ENCODE results near the gene ZFHX3. TPM values are rescaled to one million over a fixed set of nuclear protein-coding genes. Genes with fewer than 3 reads are reported as not detected.

The ZFHX3 gene
- total RNA-seq, 2 experiments from 2014 or later: 0.40 to 0.54 TPM

DNA sequence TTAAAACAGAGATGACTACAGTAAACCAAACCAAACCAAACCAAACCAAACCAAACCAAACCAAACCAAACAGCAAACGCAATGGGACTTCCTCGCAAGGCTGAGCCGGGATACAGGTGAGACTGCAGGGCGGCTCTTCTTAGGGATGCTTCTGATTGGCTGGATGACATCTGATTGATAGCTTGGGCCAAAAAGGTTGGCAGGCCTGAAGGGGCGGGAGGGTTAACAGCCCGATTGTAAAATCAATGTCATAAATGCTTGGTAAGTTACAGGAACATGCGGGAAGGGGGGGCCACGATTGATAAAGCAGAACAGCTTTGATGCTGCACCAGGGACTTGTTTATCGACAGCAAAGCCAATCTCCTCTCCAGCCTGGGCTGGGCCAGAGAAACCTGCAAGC is 86.1 kb downstream of the ZFHX3 start:
- Mint-ChIP-seq H3K36me3 (no peaks in the 10 kb centered on the region), H3K27ac (no peak overlapping the region), H3K4me3 (no peak overlapping the region), H3K27me3 (no peaks in the 10 kb centered on the region), H3K9me3 (no peaks in the 10 kb centered on the region), H3K4me1 (no peaks in the 10 kb centered on the region)
- DNase-seq: no peak

DNA sequence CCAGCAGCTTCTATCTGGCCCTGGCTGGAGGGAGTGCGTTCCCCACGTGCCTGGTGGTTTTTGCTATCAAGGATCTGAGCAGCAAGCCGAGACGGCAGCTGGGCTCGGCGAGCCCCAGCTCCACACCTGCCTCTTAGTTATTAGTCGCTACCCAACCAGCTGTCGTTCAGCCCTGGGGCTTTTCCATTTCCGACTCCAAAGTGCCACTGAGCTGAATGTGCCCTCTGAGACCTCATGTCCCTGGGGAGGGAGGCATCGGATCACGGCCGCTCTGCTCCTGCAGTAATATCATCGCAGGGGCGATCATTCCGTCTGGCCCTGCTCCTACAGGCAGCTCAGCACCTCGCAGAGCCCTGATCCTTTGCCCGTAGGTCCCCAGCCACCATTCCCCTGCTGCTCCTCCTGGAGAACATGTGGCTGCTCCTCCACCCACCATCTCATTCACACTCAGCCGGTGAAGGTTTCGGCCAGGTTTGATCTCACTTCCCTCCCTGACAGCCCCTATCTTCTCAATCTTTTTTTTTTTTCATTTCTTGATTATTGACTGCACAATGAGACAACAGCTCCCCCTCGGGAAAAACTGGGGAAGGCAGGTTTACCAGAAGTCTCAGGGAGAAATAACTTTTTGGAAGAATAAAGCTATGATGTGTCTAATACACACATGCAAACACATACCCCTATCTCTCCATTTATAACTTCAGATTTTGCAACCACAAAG is 86.7 kb downstream of the ZFHX3 start:
- no peaks in the 10 kb centered on the region for H3K4me1 Mint-ChIP-seq
- no peaks in the 10 kb centered on the region for H3K36me3 Mint-ChIP-seq
- H3K4me3 Mint-ChIP-seq: no peak overlapping the region
- no peaks in the 10 kb centered on the region for H3K27me3 Mint-ChIP-seq
- no peaks in the 10 kb centered on the region for H3K9me3 Mint-ChIP-seq
- no peak for DNase-seq
- H3K27ac Mint-ChIP-seq: no peak overlapping the region

DNA sequence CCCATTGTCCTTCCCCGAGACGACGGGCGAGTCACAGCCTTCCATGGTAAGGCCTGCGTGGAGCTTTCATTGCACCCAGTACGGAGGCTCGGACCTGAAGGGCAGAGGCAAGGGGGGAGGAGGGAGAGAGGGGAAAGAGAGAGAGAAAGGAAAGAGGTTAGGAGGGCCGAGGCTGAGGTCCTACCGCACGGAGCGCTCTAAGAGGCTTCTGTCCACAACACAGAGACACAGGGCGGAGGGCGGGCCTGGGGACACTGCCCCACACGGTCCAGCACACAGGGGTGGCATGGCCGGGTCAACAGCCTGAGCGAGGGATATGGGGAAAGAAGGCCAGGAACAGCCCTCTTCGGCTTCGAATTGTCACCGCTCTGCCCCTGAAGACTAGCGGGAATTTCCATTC is 87.8 kb downstream of the ZFHX3 start:
- no peak for DNase-seq
- H3K36me3 Mint-ChIP-seq: no peaks in the 10 kb centered on the region

DNA sequence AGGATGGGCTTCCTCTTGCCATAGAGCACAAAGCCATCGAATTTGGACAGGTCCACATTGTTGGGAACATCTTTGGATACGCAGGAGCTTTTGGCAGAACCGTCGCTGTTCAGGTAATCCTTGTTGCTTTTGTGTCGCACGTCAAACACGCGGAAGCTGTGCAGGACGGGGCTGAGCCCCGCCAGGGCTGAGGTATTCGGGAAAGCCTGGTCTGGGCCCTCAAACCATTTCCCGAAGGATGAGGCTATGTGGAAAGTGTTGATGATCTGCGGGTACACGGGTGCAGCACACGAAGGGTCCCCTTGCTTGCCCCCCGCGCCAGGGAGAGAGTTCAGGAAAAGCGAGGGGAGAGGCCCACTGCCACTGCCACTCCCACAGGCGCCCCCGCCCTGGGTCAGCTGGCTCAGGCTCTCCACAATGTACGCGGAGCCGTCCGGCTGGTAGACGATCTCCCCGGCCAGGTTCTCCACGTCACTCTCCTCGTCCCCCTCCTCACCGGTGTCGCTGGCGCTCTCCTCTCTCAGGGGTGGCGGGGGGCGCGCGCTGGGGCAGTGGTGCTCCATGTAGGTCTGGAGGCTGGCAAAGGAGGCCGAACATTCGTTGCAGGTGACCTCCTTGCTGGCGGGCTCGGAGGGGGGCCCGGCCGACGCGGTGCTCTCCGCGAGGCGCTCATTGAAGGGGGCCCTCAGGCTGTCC is 88.5 kb downstream of the ZFHX3 start:
- H3K27ac Mint-ChIP-seq: no peak overlapping the region
- H3K27me3 Mint-ChIP-seq: no peaks in the 10 kb centered on the region
- no peaks in the 10 kb centered on the region for H3K4me1 Mint-ChIP-seq
- no peaks in the 10 kb centered on the region for H3K36me3 Mint-ChIP-seq
- DNase-seq: no peak
- no peaks in the 10 kb centered on the region for H3K9me3 Mint-ChIP-seq
- no peak overlapping the region for H3K4me3 Mint-ChIP-seq

More for the DNA sequence above, 87.8 kb downstream of the ZFHX3 start:
- Mint-ChIP-seq H3K27ac (no peak overlapping the region), H3K4me1 (no peaks in the 10 kb centered on the region), H3K27me3 (no peaks in the 10 kb centered on the region), H3K9me3 (no peaks in the 10 kb centered on the region), H3K4me3 (no peak overlapping the region)

DNA sequence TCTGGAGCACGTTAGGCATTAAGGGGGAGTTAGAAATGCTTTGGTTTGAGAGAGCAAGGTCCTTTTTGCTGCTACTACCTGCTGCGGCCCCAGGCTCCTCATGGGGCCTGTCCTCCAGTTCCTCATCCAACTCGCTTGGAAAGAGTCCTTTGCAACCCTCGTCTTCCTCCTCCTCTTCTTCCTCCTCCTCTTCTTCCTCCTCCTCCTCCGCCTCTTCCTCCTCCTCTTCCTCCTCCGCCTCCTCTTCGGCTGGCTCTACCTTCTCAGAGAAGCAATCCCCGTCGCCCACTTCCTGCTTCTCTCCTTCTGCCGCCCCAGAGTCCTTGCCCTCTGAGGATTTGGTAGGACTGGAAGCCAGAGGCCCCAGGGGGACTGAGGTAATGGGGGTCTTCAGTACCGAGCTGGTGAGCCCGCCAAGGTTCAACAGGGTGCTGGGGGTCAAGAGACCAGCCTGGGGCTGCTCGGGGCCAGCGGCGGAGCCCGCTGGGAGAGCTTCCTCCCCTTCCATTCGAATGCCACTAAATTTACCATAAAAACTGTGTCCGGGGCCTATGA is 89.3 kb downstream of the ZFHX3 start:
- no peaks in the 10 kb centered on the region for H3K27me3 Mint-ChIP-seq
- no peak overlapping the region for H3K4me3 Mint-ChIP-seq
- no peak overlapping the region for H3K27ac Mint-ChIP-seq
- no peak for DNase-seq
- H3K4me1 Mint-ChIP-seq: no peaks in the 10 kb centered on the region
- H3K36me3 Mint-ChIP-seq: no peaks in the 10 kb centered on the region
- H3K9me3 Mint-ChIP-seq: no peaks in the 10 kb centered on the region

DNA sequence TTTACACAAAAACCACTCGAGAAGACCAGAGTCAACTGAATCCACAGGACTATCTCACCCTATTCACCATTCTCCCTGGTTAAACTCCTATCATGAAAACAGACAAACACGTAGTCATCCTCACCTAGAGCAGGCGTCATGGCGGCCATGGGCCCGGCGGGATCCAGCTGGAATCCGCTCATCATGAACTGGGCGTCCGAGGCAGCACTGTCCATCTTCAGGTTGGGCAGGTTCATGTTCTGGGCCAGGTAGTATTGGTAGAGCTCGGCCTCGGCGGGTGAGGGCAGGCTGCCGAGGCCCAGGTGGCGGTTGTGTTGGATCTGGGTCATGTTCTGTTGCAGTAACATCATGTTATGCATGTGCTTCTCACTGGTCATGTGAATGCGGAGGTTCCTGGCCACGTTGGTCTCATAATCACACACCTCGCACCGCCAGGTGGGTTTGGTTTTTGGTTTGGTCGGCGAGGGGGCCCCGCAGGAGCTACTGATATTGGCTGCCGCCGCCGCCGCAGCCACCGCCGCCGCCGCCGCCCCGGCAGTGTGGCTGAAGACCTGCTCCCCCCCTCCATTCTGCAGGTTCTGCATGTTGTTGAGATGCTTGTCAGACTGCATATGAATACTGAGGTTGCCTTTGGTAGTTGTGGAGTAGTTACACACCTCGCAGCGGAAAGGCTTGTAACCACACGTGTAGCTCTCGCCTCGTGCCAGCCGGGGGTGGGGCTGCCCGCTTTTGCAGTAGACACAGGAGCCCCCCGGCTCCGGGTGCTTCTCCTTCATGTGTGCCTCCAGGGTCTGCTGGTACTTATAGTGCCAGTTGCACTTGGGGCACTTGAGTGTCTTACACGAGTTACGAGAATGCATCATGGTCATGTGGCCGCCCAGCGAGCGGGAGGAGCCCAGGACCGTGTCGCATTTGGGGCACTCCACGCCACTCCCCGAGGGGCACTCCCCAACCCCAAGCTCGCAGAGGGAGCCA is 90.3 kb downstream of the ZFHX3 start:
- no peaks in the 10 kb centered on the region for H3K36me3 Mint-ChIP-seq
- H3K9me3 Mint-ChIP-seq: no peaks in the 10 kb centered on the region

DNA sequence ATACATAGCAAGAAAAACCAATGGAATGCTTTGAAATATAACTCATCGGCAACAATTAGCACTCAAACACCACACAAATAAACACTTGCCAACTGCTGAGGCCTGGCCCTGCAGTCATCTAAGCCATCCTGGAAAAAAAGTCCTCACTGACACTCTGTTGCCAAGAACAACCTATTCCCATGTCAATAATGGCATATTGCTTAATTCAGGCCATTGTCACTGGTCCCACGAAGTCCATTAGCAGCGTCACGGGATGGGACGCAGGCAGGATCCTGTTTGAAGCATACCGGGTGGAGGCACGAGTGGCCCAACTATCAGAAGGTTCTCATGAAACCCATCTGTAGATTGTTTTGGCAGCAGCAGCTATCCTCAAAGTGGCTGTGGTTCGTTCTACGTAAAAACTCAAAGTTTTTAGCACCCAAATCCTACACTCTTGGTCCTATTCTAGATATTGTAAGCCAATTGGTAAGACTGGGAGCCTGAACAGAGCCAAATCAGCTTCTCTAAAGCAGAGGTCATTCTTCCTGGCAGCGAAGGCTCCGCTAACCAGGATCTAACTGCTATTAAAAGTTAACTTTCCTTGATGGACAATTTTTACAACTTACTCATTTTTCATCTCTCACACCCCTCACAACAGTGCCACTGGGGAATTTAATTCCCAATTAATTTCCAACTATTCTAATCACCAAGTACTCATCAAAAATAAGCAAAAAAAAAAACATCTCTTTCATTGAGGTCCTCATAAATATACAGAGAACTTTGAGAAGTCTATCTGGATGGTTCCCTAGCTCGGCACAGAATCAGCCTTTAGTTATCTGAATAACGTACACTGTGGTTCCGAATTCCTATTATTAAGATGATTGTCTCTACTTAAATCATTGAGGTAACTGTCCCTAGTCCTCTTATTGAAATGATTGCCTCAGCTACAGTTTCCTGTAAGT is 91.5 kb downstream of the ZFHX3 start:
- no peaks in the 10 kb centered on the region for H3K27me3 Mint-ChIP-seq
- H3K36me3 Mint-ChIP-seq: no peaks in the 10 kb centered on the region
- H3K4me3 Mint-ChIP-seq: no peak overlapping the region
- no peak for DNase-seq
- H3K9me3 Mint-ChIP-seq: no peaks in the 10 kb centered on the region
- no peaks in the 10 kb centered on the region for H3K4me1 Mint-ChIP-seq
- no peak overlapping the region for H3K27ac Mint-ChIP-seq

More for the DNA sequence above, 90.3 kb downstream of the ZFHX3 start:
- Mint-ChIP-seq H3K27me3 (no peaks in the 10 kb centered on the region), H3K4me1 (no peaks in the 10 kb centered on the region), H3K27ac (no peak overlapping the region), H3K4me3 (no peak overlapping the region)
- DNase-seq: no peak

DNA sequence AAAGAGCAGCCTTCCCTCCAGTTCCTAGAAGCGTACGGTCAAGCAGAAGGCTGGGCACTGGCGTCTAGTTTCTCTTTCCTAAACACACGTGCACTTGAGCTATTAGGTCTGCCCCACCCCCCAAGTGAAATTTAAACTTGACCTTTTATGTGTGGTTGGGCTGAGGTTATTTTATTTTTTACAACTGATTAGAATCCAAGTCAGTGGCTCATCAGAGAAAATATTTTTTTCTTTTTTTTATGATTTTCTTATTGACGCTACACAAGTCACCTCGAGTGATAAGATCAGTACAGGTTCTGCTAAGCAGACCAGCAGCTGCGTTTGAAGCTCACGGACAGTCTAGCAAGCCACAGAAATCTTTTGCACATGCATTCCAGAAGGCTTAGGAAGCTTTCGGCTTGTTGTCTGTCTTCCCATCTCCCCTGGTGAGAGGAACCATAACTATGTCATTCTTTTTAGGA is 95.1 kb downstream of the ZFHX3 start:
- no peaks in the 10 kb centered on the region for H3K9me3 Mint-ChIP-seq
- no peak for DNase-seq
- no peaks in the 10 kb centered on the region for H3K4me1 Mint-ChIP-seq
- H3K27me3 Mint-ChIP-seq: no peaks in the 10 kb centered on the region
- no peaks in the 10 kb centered on the region for H3K36me3 Mint-ChIP-seq
- no peak overlapping the region for H3K27ac Mint-ChIP-seq
- no peak overlapping the region for H3K4me3 Mint-ChIP-seq

DNA sequence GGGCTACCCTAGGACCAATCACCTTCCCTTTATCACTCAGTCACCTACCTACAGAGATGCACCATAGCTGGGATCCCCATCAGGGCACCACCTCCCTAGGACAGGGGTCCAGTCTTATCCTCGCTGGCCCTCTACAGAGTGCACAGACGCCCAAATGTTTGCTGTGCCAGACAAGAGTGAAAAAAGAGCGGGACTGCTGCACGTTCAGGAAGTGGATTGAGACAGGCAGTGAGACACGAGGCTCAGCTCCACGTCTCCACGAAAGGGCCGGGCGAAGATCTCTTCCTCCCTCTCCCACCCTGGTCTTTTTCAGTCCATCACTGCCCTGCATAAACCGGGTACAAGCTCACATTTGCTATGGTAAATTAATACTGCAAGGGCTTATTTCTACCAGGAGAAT is 95.5 kb downstream of the ZFHX3 start:
- Mint-ChIP-seq H3K4me1 (no peaks in the 10 kb centered on the region), H3K27me3 (no peaks in the 10 kb centered on the region), H3K9me3 (no peaks in the 10 kb centered on the region), H3K36me3 (no peaks in the 10 kb centered on the region), H3K4me3 (no peak overlapping the region), H3K27ac (no peak overlapping the region)
- DNase-seq: no peak

DNA sequence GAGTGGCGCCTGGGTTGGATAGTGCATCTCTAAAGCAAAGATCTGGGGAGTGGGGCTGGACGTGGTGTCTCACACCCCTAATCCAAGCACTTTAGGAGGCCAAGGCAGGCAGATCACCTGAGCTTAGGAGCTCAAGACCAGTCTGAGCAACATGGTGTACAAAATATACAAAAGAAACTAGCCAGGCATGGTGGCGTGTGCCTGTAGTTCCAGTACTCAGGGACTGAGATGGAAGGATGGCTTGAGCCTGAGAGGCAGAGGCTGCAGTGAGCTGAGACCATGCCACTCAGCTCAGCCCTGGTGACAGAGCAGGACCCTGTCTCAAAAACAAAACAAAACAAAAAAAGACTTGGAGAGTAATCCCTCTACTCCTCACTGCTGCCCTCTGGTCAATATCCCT is 96.0 kb downstream of the ZFHX3 start:
- no peak for DNase-seq
- Mint-ChIP-seq H3K4me1 (no peaks in the 10 kb centered on the region), H3K36me3 (no peaks in the 10 kb centered on the region), H3K27ac (no peak overlapping the region), H3K27me3 (no peaks in the 10 kb centered on the region), H3K9me3 (no peaks in the 10 kb centered on the region), H3K4me3 (no peak overlapping the region)

DNA sequence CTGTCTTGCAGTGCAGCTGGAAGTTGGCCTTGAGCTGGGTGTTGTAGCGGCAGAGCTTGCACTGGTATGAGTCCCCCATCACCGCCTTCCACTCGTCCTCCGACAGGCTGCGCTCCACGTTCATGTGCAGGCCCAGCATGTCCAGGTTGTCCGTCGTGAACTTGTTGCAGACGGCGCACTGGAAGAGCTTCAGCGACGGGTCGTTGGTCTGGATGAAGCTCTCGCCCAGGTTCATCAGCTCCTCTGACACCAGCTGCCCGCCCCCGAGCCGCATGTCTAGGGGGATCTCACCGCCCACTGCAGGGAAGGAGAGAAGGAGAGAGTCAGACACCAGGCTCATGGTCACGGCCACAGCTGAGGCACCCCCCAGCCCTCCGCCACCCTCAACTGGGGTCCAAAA is 97.3 kb downstream of the ZFHX3 start:
- H3K4me1 Mint-ChIP-seq: no peaks in the 10 kb centered on the region
- no peak overlapping the region for H3K4me3 Mint-ChIP-seq
- no peaks in the 10 kb centered on the region for H3K36me3 Mint-ChIP-seq
- no peaks in the 10 kb centered on the region for H3K9me3 Mint-ChIP-seq
- DNase-seq: no peak
- no peaks in the 10 kb centered on the region for H3K27me3 Mint-ChIP-seq
- no peak overlapping the region for H3K27ac Mint-ChIP-seq

DNA sequence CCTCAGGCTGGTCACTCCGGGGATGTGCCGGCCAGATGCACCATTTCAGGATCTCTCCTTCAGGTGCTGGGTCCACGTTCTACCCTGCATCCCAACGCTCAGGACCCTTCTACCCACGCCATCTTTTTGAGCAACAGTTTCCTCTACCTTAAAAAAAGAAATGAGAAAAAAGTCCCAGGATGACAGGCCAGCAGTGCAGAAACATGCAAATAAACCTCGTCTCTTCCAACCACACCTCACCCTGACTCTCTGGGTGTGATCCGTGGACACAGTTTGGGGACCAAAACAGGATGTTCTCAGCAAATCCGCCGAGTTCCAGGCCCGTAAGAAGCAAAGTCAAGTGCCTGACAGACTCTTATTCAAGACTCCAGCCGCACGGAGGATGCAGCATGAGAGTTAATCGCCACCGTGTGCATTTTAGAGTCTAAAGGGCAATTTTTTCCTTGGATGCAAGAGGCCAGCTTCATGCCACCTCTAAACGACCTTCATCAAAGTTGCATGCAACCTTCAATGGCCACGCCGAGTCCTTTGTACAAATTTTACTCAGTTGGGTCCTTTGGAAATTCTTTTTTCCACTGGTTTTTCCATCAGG is 99.6 kb downstream of the ZFHX3 start:
- no peaks in the 10 kb centered on the region for H3K9me3 Mint-ChIP-seq
- H3K27me3 Mint-ChIP-seq: no peaks in the 10 kb centered on the region
- H3K4me3 Mint-ChIP-seq: no peak overlapping the region
- DNase-seq: no peak
- H3K36me3 Mint-ChIP-seq: no peaks in the 10 kb centered on the region
- no peaks in the 10 kb centered on the region for H3K4me1 Mint-ChIP-seq
- no peak overlapping the region for H3K27ac Mint-ChIP-seq

DNA sequence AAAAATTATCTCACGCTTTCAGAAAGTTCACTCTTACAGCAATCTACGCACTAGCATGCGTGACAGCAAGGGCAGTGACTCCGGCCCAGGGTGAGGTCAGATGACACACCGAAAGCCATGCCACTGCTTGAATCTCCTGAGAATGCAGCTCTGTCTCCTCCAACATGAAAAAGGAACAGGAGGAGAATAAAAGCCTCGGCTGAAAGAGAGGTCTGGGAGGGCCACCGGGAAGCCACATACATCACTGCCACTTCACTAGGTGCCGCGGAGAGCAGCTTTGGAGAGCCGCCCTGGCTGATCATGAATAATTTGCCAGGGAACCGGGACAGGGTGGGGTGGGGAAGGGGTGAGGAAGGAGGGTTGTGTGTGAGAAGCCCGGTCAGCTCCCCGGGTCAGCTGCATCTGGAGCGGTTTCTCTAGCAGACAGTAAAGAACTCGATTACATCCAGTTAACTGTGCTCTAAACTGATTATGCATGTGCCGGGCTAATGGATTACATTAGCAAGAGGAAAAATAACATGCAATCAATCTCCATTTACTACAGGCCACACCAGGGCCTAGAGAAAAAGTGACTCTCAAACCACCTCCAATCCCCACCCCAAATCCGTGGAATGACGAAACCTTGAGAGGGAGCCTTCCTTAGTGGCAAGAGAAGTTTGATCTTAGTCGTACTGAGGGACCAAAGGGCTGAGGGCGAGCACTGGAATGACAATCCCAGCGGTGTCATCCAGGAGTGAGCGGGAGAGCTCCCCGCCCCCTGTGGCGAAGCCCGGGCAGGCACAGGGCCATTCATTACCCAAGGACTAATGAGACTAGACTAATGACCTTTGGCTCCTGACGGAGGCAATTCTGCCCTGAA is 100.3 kb downstream of the ZFHX3 start:
- no peak overlapping the region for H3K27ac Mint-ChIP-seq
- H3K4me1 Mint-ChIP-seq: no peaks in the 10 kb centered on the region
- H3K27me3 Mint-ChIP-seq: no peaks in the 10 kb centered on the region
- H3K9me3 Mint-ChIP-seq: no peaks in the 10 kb centered on the region
- no peak overlapping the region for H3K4me3 Mint-ChIP-seq
- H3K36me3 Mint-ChIP-seq: no peaks in the 10 kb centered on the region
- no peak for DNase-seq
